ENCODE data around the gene ZRANB3.

Gene ZRANB3

DNA sequence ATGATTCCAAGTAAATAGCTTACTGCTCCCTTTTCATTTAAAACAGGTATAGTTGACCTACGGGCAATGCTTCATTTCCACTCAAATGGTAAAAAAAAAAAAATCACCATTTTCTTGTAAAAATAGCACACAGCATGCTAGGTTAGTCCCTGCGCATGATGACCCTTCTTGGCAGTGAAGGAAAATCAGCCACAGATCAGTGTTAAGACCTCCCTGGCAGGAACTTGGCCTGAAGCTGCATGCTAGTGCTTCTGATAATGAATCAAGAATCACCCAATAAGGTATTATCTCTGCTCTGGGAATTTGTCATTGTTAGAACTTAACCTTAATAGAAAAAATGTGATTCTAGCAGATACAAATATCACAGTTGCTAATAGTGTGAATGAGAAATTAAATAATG, 312.6 kb downstream of the ZRANB3 start:
- H3K4me3 ChIP-seq (ENCODE audit: low read length in 2 of 2) = no peak overlapping the region
- no peak overlapping the region for H3K27ac ChIP-seq (ENCODE audit: low read length)
- no peaks in the 10 kb centered on the region for H3K4me1 ChIP-seq (ENCODE audit: control insufficient read depth, insufficient read depth, low read length)
- H3K9ac ChIP-seq (ENCODE audit: low read length in 2 of 2) = no peak overlapping the region
- no peaks in the 10 kb centered on the region for H3K9me3 ChIP-seq (ENCODE audit: control insufficient read depth in 2 of 2, low read length in 2 of 2)
- peaks cover 0 to 2% of the 10 kb centered on the region in 2 donors for H3K36me3 ChIP-seq (ENCODE audit: control insufficient read depth in 2 of 2, insufficient read depth in 2 of 2, low read length in 2 of 2)
- H3K27me3 ChIP-seq (ENCODE audit: control insufficient read depth in 1 of 2, insufficient read depth in 2 of 2, low read length in 2 of 2) = no peaks in the 10 kb centered on the region

DNA sequence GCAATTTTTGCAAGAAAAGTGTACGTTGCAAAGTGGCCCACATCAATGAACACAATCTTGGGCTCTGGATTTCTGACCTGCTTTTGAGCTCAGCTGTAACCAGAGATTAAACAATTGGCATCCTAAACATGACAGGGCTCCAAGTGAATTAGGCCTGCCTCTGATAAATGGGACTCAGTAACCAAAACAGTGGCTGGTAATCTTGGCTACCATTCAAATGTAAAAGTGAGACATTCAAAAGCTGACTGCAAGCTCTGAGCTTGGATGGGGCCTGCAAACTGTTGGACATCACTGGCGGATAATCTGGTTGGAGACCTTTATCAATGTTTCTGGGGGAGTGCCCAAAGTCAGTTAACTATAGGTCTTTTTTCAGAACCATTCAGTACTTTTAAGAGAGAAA, 318.3 kb downstream of the ZRANB3 start:
- peaks cover 3% of the 10 kb centered on the region for H3K4me1 ChIP-seq (ENCODE audit: control insufficient read depth, insufficient read depth, low read length)
- H3K9me3 ChIP-seq (ENCODE audit: control insufficient read depth in 2 of 2, low read length in 2 of 2) = no peaks in the 10 kb centered on the region
- H3K9ac ChIP-seq (ENCODE audit: low read length in 2 of 2) = no peak overlapping the region
- no peak overlapping the region for H3K4me3 ChIP-seq (ENCODE audit: low read length in 2 of 2)
- H3K27me3 ChIP-seq (ENCODE audit: control insufficient read depth in 1 of 2, insufficient read depth in 2 of 2, low read length in 2 of 2) = no peaks in the 10 kb centered on the region
- no peak overlapping the region for H3K27ac ChIP-seq (ENCODE audit: low read length)
- H3K36me3 ChIP-seq (ENCODE audit: control insufficient read depth in 2 of 2, insufficient read depth in 2 of 2, low read length in 2 of 2) = peaks cover 0 to 2% of the 10 kb centered on the region in 2 donors

DNA sequence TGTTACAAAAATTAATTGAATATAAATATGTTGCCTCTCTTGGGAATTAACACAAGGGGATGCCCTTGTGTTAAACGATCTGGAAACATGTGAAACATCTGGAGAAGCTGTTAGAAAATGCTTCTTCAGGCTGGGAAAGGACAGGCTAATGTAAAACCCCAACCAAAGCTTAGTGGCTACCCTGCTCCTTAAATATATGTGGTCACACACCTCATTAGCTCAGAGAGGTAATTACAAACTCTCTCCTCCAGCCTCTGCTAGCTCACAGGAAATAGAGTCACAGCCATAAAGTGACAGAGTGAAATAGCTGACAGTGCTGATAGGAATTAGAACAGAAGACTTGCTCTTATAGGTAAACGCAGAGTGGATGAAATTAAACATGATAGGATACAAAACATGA, 323.0 kb downstream of the ZRANB3 start:
- Histone ChIP-seq H3K36me3 (ENCODE audit: control insufficient read depth in 2 of 2, insufficient read depth in 2 of 2, low read length in 2 of 2) (peaks cover 0 to 2% of the 10 kb centered on the region in 2 donors), H3K9me3 (ENCODE audit: control insufficient read depth in 2 of 2, low read length in 2 of 2) (no peaks in the 10 kb centered on the region), H3K4me1 (ENCODE audit: control insufficient read depth, insufficient read depth, low read length) (peaks cover 3% of the 10 kb centered on the region), H3K9ac (ENCODE audit: low read length in 2 of 2) (no peak overlapping the region), H3K27me3 (ENCODE audit: control insufficient read depth in 1 of 2, insufficient read depth in 2 of 2, low read length in 2 of 2) (no peaks in the 10 kb centered on the region), H3K4me3 (ENCODE audit: low read length in 2 of 2) (no peak overlapping the region), H3K27ac (ENCODE audit: low read length) (no peak overlapping the region)

DNA sequence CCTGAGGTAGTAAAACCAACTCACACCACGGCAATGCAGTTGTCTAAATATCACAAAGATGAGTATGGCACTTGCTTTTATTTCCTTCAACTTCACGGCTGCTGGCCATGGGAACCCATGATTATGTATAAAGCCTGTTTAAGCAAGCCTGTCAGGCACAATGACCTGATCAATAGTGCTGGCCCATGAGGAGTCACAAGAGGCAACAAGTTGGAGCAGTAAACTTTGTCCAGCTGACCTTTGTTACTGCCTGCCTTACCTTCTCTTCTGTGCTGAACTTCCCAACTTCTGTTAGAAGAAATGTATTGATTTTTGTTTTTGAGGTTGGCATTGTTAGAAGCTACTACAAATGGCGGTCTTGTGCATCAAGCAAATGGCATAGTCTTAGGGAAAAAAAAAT, 327.1 kb downstream of the ZRANB3 start:
- Histone ChIP-seq H3K4me3 (ENCODE audit: low read length in 2 of 2) (no peak overlapping the region), H3K9ac (ENCODE audit: low read length in 2 of 2) (no peak overlapping the region), H3K27ac (ENCODE audit: low read length) (no peak overlapping the region)

DNA sequence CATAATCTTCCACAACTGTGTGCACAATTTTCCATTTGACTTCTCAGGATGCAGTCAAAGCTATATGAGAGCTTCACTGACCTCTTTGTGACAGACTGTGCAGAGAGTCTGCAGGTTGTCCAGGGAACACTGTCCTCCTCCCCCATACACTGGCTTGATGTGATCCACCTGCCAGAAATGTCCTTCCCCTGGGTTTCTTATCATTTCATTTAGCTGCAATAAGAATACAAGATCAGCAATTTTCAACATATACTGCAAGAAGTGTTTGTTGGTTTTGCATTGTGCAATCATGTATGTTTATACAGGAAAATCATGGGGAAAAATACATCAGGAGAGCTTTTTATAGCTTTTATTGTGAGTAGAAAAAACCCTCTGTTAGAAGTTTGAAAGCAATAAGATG, 328.3 kb downstream of the ZRANB3 start:
- H3K27me3 ChIP-seq (ENCODE audit: control insufficient read depth in 1 of 2, insufficient read depth in 2 of 2, low read length in 2 of 2) = no peaks in the 10 kb centered on the region
- H3K9me3 ChIP-seq (ENCODE audit: control insufficient read depth in 2 of 2, low read length in 2 of 2) = no peaks in the 10 kb centered on the region
- H3K4me3 ChIP-seq (ENCODE audit: low read length in 2 of 2) = no peak overlapping the region
- no peaks in the 10 kb centered on the region for H3K4me1 ChIP-seq (ENCODE audit: control insufficient read depth, insufficient read depth, low read length)
- peaks cover 0 to 3% of the 10 kb centered on the region in 2 donors for H3K36me3 ChIP-seq (ENCODE audit: control insufficient read depth in 2 of 2, insufficient read depth in 2 of 2, low read length in 2 of 2)
- no peak overlapping the region for H3K27ac ChIP-seq (ENCODE audit: low read length)
- no peak overlapping the region for H3K9ac ChIP-seq (ENCODE audit: low read length in 2 of 2)

More for the DNA sequence above, 327.1 kb downstream of the ZRANB3 start:
- no peaks in the 10 kb centered on the region for H3K27me3 ChIP-seq (ENCODE audit: control insufficient read depth in 1 of 2, insufficient read depth in 2 of 2, low read length in 2 of 2)
- no peaks in the 10 kb centered on the region for H3K9me3 ChIP-seq (ENCODE audit: control insufficient read depth in 2 of 2, low read length in 2 of 2)
- no peaks in the 10 kb centered on the region for H3K4me1 ChIP-seq (ENCODE audit: control insufficient read depth, insufficient read depth, low read length)
- peaks cover 0 to 3% of the 10 kb centered on the region in 2 donors for H3K36me3 ChIP-seq (ENCODE audit: control insufficient read depth in 2 of 2, insufficient read depth in 2 of 2, low read length in 2 of 2)

DNA sequence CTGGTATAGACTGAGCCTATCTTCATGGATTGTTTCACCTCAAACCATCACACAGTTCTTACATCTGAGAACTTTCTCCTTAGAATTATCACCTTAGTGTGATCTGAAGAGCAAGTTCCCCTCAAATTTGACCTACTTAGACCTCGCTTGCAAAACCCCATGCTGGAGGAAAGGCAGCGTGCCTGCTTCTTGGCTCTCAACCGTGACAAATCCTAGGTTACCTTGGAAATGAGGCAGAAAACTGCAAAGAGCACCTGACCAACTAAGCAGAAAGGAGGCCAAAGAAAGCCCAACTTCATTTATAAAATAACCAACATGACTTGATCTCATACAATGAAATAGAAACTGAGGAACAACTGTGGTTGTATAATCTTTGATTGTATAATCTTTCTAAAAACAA, 332.5 kb downstream of the ZRANB3 start:
- no peak overlapping the region for H3K27ac ChIP-seq (ENCODE audit: low read length)
- no peak overlapping the region for H3K9ac ChIP-seq (ENCODE audit: low read length in 2 of 2)
- H3K9me3 ChIP-seq (ENCODE audit: control insufficient read depth in 2 of 2, low read length in 2 of 2) = no peaks in the 10 kb centered on the region
- H3K4me3 ChIP-seq (ENCODE audit: low read length in 2 of 2) = no peak overlapping the region
- H3K4me1 ChIP-seq (ENCODE audit: control insufficient read depth, insufficient read depth, low read length) = no peaks in the 10 kb centered on the region
- no peaks in the 10 kb centered on the region for H3K27me3 ChIP-seq (ENCODE audit: control insufficient read depth in 1 of 2, insufficient read depth in 2 of 2, low read length in 2 of 2)
- peaks cover 0 to 2% of the 10 kb centered on the region in 2 donors for H3K36me3 ChIP-seq (ENCODE audit: control insufficient read depth in 2 of 2, insufficient read depth in 2 of 2, low read length in 2 of 2)

DNA sequence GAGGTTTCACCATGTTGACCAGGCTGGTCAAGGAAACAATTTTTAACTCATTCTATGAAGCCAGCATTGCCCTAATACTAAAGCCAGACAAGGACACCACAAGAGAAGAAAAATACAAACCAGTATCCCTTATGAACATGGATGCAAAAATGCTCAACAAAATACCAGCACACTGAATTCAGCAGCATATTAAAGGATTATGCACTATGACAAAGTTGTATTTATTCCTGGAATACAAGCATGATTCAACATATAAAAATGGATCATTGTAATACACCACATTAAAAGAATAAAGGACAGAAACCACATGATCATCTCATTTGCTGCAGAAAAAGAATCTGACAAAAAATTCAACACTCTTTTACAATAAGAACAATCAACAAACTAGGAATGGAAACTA, 340.2 kb downstream of the ZRANB3 start:
- H3K4me1 ChIP-seq (ENCODE audit: control insufficient read depth, insufficient read depth, low read length) = no peaks in the 10 kb centered on the region
- H3K4me3 ChIP-seq (ENCODE audit: low read length in 2 of 2) = no peak overlapping the region
- no peak overlapping the region for H3K27ac ChIP-seq (ENCODE audit: low read length)
- no peaks in the 10 kb centered on the region for H3K9me3 ChIP-seq (ENCODE audit: control insufficient read depth in 2 of 2, low read length in 2 of 2)
- H3K36me3 ChIP-seq (ENCODE audit: control insufficient read depth in 2 of 2, insufficient read depth in 2 of 2, low read length in 2 of 2) = no peaks in the 10 kb centered on the region
- H3K9ac ChIP-seq (ENCODE audit: low read length in 2 of 2) = no peak overlapping the region
- no peaks in the 10 kb centered on the region for H3K27me3 ChIP-seq (ENCODE audit: control insufficient read depth in 1 of 2, insufficient read depth in 2 of 2, low read length in 2 of 2)

DNA sequence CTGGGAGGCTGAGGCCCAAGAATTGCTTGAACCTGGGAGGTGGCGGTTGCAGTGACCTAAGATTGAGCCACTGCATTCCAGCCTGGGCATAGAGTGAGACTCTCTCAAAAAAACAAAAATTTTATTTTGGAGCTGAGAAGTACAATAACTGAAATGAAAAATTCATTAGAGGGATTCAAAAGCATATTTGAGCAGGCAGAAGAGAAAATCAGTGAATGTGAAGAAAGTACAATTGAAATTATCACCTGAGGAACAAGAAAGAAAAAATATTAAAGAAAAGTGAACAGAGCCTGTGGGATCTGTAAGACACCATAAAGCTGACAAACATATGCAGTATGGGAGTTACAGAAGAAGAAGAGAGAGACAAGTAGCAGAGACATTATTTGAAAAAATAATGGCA, 341.9 kb downstream of the ZRANB3 start:
- Histone ChIP-seq H3K36me3 (ENCODE audit: control insufficient read depth in 2 of 2, insufficient read depth in 2 of 2, low read length in 2 of 2) (no peaks in the 10 kb centered on the region), H3K9me3 (ENCODE audit: control insufficient read depth in 2 of 2, low read length in 2 of 2) (no peaks in the 10 kb centered on the region), H3K9ac (ENCODE audit: low read length in 2 of 2) (no peak overlapping the region), H3K4me3 (ENCODE audit: low read length in 2 of 2) (no peak overlapping the region), H3K4me1 (ENCODE audit: control insufficient read depth, insufficient read depth, low read length) (no peaks in the 10 kb centered on the region), H3K27me3 (ENCODE audit: control insufficient read depth in 1 of 2, insufficient read depth in 2 of 2, low read length in 2 of 2) (no peaks in the 10 kb centered on the region), H3K27ac (ENCODE audit: low read length) (no peak overlapping the region)

DNA sequence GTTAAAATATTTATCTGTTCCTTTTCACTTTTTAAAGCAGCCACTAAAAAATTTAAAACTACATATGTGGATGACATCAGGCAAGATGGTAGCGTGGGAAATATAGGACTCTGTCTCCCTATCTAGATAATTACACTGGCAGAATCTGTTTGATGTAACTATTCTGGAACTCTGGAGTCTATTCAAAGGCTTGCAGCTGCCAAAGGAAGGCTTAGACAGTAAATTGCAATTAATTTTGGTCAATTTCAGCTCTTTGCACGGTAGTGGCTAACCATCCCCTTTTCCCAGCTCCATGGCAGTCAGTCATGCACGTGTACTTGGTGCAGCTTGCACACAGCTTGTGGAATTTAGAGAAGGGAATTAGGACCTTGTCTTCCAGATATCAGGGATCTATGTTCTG, 343.7 kb downstream of the ZRANB3 start:
- H3K27me3 ChIP-seq (ENCODE audit: control insufficient read depth in 1 of 2, insufficient read depth in 2 of 2, low read length in 2 of 2) = no peaks in the 10 kb centered on the region

DNA sequence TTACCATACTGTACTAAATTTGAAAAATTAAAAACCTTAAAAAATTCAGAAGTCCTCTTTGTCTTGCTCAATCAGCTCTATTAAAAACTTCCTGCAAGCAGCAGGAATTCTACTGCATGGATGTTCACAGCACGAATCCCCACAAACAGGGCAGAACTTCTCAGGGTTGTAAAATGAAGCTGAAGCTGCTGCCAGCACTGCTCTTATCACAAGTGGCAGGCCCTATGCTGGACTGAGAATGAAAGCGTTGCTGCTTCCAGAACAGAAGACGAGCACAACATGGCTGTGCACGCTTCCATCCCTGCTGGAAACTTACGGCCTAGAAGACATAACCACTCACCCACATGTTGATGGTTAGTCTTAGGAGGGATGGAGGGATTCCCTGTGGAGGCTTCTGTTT, 345.0 kb downstream of the ZRANB3 start:
- H3K9ac ChIP-seq (ENCODE audit: low read length in 2 of 2) = no peak overlapping the region
- no peaks in the 10 kb centered on the region for H3K27me3 ChIP-seq (ENCODE audit: control insufficient read depth in 1 of 2, insufficient read depth in 2 of 2, low read length in 2 of 2)
- H3K4me3 ChIP-seq (ENCODE audit: low read length in 2 of 2) = no peak overlapping the region
- no peak overlapping the region for H3K27ac ChIP-seq (ENCODE audit: low read length)
- H3K36me3 ChIP-seq (ENCODE audit: control insufficient read depth in 2 of 2, insufficient read depth in 2 of 2, low read length in 2 of 2) = peaks cover 0 to 2% of the 10 kb centered on the region in 2 donors
- H3K4me1 ChIP-seq (ENCODE audit: control insufficient read depth, insufficient read depth, low read length) = no peaks in the 10 kb centered on the region
- H3K9me3 ChIP-seq (ENCODE audit: control insufficient read depth in 2 of 2, low read length in 2 of 2) = no peaks in the 10 kb centered on the region

More for the DNA sequence above, 343.7 kb downstream of the ZRANB3 start:
- Histone ChIP-seq H3K9me3 (ENCODE audit: control insufficient read depth in 2 of 2, low read length in 2 of 2) (no peaks in the 10 kb centered on the region), H3K4me1 (ENCODE audit: control insufficient read depth, insufficient read depth, low read length) (no peaks in the 10 kb centered on the region), H3K27ac (ENCODE audit: low read length) (no peak overlapping the region), H3K9ac (ENCODE audit: low read length in 2 of 2) (no peak overlapping the region), H3K4me3 (ENCODE audit: low read length in 2 of 2) (no peak overlapping the region), H3K36me3 (ENCODE audit: control insufficient read depth in 2 of 2, insufficient read depth in 2 of 2, low read length in 2 of 2) (no peaks in the 10 kb centered on the region)

DNA sequence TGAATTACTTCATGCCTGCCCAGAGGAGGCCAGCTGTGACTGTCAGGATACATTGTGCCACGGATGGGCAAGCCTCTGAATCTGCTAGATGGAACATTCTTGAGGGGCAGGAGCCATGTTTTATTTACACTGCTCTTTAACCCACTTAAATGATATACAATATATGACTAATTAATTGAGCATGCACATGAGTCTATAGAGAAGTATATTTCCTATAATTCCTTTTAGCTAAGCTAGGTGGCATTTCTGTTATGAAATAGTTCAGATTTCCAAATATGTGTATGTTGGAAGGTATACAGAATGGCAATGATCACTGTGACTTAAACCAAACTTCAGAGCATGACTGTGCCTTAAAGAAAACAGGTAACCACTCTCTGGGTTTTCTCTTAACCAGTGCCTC, 347.2 kb downstream of the ZRANB3 start:
- H3K4me3 ChIP-seq (ENCODE audit: low read length in 2 of 2) = no peak overlapping the region
- no peaks in the 10 kb centered on the region for H3K9me3 ChIP-seq (ENCODE audit: control insufficient read depth in 2 of 2, low read length in 2 of 2)
- H3K4me1 ChIP-seq (ENCODE audit: control insufficient read depth, insufficient read depth, low read length) = no peaks in the 10 kb centered on the region
- no peaks in the 10 kb centered on the region for H3K27me3 ChIP-seq (ENCODE audit: control insufficient read depth in 1 of 2, insufficient read depth in 2 of 2, low read length in 2 of 2)
- no peak overlapping the region for H3K9ac ChIP-seq (ENCODE audit: low read length in 2 of 2)
- H3K36me3 ChIP-seq (ENCODE audit: control insufficient read depth in 2 of 2, insufficient read depth in 2 of 2, low read length in 2 of 2) = peaks cover 0 to 2% of the 10 kb centered on the region in 2 donors
- H3K27ac ChIP-seq (ENCODE audit: low read length) = no peak overlapping the region
